WERI-Rb-1 (cell line): Measurements from ENCODE around the gene TXN2.
A peak's percentile ranks its signal among the peaks of the same experiment; 100 is the strongest.

Experiments
- DNase-seq: peaks from one replicate; pipeline ENCODE4 v3.0.0-alpha.2; 2020
- H3K27ac ChIP-seq: fragments of 250-450 bp; sonication (Bioruptor Pico); 2 replicates; pipeline ENCODE4 v1.5.1; 2020; ENCODE audit warnings: mild to moderate bottlenecking, moderate library complexity
- H3K27me3 ChIP-seq: fragments of 250-450 bp; sonication (Bioruptor Pico); 2 replicates; pipeline ENCODE4 v1.5.1; 2021; ENCODE audit warnings: mild to moderate bottlenecking, low read depth, moderate library complexity; ENCODE audit not compliant: insufficient read depth, severe bottlenecking
- H3K36me3 ChIP-seq: fragments of 250-450 bp; sonication (Bioruptor Pico); 2 replicates; pipeline ENCODE4 v1.5.1; 2020; ENCODE audit warnings: mild to moderate bottlenecking, moderate library complexity
- H3K4me3 ChIP-seq: 2 replicates; pipeline ENCODE4 v1.5.1; 2011; ENCODE audit warnings: low read depth, mild to moderate bottlenecking, control low read depth, low read length
- H3K9me3 ChIP-seq: fragments of 250-450 bp; sonication (Bioruptor Pico); 2 replicates; pipeline ENCODE4 v1.5.1; 2021; ENCODE audit warnings: mild to moderate bottlenecking, moderate library complexity; ENCODE audit not compliant: severe bottlenecking
- TF ChIP-seq, protein P1 (sequence below): IDR thresholded peaks from 2 replicates; pipeline ENCODE4 v1.5.1; 2011; ENCODE audit warnings: low read depth, mild to moderate bottlenecking, control low read depth, inconsistent platforms, low read length

TXN2 gene

DNA sequence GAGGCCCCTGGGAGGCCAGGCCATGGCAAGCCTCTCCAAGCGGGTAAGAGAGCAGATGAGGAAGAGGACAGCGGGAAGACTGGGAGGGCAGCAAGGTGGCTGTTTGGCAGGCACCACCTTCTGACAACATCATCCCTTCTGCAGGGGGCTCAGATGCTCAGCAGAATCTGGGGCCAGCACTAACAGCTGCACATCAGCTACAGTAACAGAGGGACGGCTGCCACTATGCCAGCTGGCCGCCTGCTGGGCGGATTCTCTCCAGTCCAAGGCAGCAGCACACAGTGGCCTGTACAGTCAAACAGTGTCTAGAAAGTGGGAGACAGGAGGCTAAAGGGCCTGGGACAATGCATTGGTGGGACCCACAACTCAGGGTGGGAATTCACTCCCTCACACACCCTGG is 10.7 kb upstream of the TXN2 start:
- H3K27me3 ChIP-seq = no peaks in the 10 kb centered on the region
- no peak overlapping the region for H3K27ac ChIP-seq
- DNase-seq = no peak
- no peaks in the 10 kb centered on the region for H3K9me3 ChIP-seq
- TF ChIP-seq, protein P1, sequence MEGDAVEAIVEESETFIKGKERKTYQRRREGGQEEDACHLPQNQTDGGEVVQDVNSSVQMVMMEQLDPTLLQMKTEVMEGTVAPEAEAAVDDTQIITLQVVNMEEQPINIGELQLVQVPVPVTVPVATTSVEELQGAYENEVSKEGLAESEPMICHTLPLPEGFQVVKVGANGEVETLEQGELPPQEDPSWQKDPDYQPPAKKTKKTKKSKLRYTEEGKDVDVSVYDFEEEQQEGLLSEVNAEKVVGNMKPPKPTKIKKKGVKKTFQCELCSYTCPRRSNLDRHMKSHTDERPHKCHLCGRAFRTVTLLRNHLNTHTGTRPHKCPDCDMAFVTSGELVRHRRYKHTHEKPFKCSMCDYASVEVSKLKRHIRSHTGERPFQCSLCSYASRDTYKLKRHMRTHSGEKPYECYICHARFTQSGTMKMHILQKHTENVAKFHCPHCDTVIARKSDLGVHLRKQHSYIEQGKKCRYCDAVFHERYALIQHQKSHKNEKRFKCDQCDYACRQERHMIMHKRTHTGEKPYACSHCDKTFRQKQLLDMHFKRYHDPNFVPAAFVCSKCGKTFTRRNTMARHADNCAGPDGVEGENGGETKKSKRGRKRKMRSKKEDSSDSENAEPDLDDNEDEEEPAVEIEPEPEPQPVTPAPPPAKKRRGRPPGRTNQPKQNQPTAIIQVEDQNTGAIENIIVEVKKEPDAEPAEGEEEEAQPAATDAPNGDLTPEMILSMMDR = no peak
- H3K36me3 ChIP-seq = peaks cover 88% of the 10 kb centered on the region
- no peak overlapping the region for H3K4me3 ChIP-seq

DNA sequence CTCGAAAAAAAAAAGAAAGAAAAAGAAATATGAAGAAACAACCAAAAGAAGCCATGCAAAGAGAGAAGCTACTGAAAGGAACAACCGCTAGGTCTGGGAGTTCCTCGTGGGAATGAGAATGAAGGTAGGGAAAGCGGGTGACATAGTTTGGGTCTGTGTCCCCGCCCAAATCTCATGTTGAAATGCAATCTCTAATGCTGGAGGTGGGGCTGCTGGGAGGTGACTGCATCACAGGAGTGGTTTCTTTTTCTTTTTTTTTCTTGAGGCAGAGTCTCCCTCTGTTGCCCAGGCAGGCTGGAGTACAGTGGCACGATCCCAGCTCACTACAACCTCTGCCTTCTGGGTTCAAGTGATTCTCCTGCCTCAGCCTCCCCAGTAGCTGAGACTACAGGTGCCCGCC is 9.7 kb upstream of the TXN2 start:
- Histone ChIP-seq H3K9me3 (no peaks in the 10 kb centered on the region), H3K4me3 (no peak overlapping the region), H3K27ac (no peak overlapping the region), H3K27me3 (no peaks in the 10 kb centered on the region), H3K36me3 (peaks cover 89% of the 10 kb centered on the region)
- DNase-seq = no peak
- TF ChIP-seq, protein P1 = no peak

DNA sequence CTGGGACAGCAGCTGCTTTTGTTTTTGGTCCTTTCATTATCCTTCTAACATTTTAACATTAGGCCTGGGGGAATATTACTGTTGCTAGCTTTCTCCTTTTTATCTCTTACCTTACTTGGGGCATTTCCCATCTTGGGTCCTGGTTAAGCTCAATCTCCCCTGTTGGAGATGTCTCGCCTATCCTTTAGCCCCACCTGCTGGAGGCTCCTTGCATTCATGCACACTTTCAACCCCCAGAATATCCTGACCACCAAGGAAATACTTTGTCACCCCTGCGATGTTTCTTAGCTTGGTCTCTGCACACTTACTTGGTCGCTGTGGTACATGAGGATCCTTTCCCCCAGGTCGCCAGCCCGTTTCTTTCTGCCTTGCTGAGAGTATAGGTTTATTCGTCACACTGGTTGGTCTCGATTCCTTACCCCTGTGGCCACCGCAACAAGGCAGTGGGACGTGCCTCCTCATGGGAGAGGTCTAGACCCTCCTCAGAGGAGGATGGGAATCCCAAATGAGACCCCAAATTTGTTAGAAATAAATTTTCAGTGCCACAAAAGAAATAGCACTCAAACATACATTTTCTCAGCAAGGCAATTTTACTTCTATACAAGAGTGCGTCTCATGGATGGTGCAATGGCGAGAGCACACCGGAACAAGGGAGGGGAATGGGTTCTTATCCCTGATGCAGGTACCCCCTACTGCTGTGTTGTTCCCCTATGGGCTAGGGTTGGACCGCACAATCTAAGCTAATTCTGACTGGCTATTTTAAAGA is 5.4 kb upstream of the TXN2 start:
- H3K27ac ChIP-seq = no peak overlapping the region
- peak; percentile 56 for DNase-seq
- H3K4me3 ChIP-seq = no peak overlapping the region
- TF ChIP-seq, protein P1 = peak; percentile 67
- no peaks in the 10 kb centered on the region for H3K9me3 ChIP-seq
- no peaks in the 10 kb centered on the region for H3K27me3 ChIP-seq
- peaks cover 49% of the 10 kb centered on the region for H3K36me3 ChIP-seq

DNA sequence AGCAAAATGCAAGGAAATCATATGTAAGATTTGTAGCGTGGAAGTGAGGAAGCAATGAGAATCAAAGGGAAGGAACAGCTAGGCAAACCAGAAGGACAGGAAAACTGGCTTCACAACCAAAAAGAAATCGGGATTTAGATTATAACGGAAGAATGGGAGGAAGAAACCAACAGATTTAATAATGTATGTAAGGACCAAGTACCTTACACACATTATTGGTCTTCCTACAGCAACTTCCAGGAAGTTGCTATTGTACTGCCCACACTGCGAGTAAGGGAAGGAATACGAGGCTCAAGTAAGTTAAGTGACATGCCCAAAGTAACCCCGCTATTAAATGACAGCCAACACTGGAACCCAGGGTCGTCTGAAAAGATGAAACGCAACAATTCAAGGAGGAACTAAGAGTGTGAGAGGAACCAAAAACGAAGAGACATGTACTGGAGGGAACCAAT is 473 bp downstream of the TXN2 start:
- no peak for DNase-seq
- Histone ChIP-seq H3K9me3 (no peaks in the 10 kb centered on the region), H3K4me3 (peak overlapping the region; percentile 61), H3K36me3 (peaks cover 28% of the 10 kb centered on the region), H3K27ac (peak overlapping the region; percentile 100), H3K27me3 (no peaks in the 10 kb centered on the region)
- TF ChIP-seq, protein P1 = no peak

DNA sequence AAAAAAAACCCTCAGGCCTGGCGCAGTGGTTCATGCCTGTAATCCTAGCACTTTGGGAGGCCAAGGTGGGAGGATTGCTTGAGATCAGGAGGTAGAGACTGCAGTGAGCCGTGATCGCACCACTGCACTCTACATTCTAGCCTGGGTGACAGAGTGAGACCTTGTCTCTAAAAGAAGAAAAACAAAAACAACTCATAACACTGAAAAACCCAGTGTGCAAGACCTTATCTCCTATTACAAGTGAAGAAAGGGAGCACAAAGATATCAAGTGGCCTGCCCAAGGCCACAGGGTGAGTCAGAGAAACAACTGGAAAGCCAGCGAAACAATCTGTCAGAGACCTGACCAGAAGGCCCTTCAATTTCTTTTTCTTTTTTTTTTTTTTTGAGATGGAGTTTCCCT is 2.5 kb downstream of the TXN2 start:
- DNase-seq = no peak
- no peaks in the 10 kb centered on the region for H3K27me3 ChIP-seq
- TF ChIP-seq, protein P1 = no peak
- no peaks in the 10 kb centered on the region for H3K9me3 ChIP-seq
- no peak overlapping the region for H3K27ac ChIP-seq
- peaks cover 45% of the 10 kb centered on the region for H3K36me3 ChIP-seq
- no peak overlapping the region for H3K4me3 ChIP-seq

DNA sequence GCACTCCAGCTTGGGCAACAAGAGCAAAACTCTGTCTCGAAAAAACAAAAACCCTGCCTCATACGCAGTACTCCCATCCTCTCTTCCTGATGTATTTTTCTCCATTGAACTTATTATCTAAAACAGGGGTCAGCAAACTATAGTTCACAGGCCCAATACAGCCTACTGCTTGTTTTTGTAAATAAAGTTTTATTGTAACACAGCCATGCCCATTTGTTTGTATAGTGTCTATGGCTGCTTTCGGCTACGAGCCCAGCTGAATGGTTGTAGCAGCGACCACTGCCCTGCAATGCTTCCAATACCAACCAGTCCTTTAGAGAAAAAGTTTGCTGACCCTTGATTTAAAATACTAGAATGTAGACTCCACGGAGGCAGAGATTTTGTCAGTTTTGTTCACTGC is 6.1 kb downstream of the TXN2 start:
- Histone ChIP-seq H3K27ac (no peak overlapping the region), H3K4me3 (no peak overlapping the region), H3K9me3 (no peaks in the 10 kb centered on the region), H3K27me3 (no peaks in the 10 kb centered on the region), H3K36me3 (peaks cover 52% of the 10 kb centered on the region)
- no peak for DNase-seq
- TF ChIP-seq, protein P1 = no peak
